Osteoblast (primary cell): Measurements from ENCODE around the gene BGLAP. TPM values are rescaled to one million over a fixed set of nuclear protein-coding genes. Genes with fewer than 3 reads are reported as not detected.

Source experiments
- DNase-seq: peaks from one replicate; pipeline ENCODE4 v3.0.0; 2011; ENCODE audit warnings: low spot score, mixed read lengths; ENCODE audit not compliant: insufficient read length; ENCODE audit errors: missing footprints
- H2AFZ ChIP-seq: 2 replicates; pipeline ENCODE4 v1.6.0; 2011; ENCODE audit warnings: mild to moderate bottlenecking, low read length
- H3K27ac ChIP-seq: 2 replicates; pipeline ENCODE4 v1.5.1; 2011; ENCODE audit warnings: mild to moderate bottlenecking, low read depth, low read length, moderate library complexity
- H3K27me3 ChIP-seq: 2 replicates; pipeline ENCODE4 v1.6.0; 2012; ENCODE audit warnings: mild to moderate bottlenecking, control low read depth, inconsistent platforms, low read length, moderate library complexity; ENCODE audit not compliant: insufficient read depth
- H3K36me3 ChIP-seq: 2 replicates; pipeline ENCODE4 v1.5.1; 2011; ENCODE audit warnings: mild to moderate bottlenecking, low read length, control low read depth, moderate library complexity; ENCODE audit not compliant: insufficient read depth
- H3K4me1 ChIP-seq: 2 replicates; pipeline ENCODE4 v1.5.1; 2011; ENCODE audit warnings: mild to moderate bottlenecking, low read length, control low read depth, moderate library complexity; ENCODE audit not compliant: insufficient read depth
- H3K4me2 ChIP-seq: 2 replicates; pipeline ENCODE4 v1.6.0; 2011; ENCODE audit warnings: mild to moderate bottlenecking, low read length; ENCODE audit not compliant: insufficient read depth
- H3K4me3 ChIP-seq: fragments of 200-600 bp; sonication (generic); 3 replicates; pipeline ENCODE4 v1.5.1; 2012; ENCODE audit warnings: mild to moderate bottlenecking, low read length, inconsistent platforms; ENCODE audit not compliant: insufficient read depth
- H3K79me2 ChIP-seq: 2 replicates; pipeline ENCODE4 v1.6.0; 2012; ENCODE audit warnings: mild to moderate bottlenecking, low read length, control low read depth, inconsistent platforms; ENCODE audit not compliant: insufficient read depth
- H3K9me3 ChIP-seq: 2 replicates; pipeline ENCODE4 v1.5.1; 2011; ENCODE audit warnings: low read depth, low read length, control low read depth
- H4K20me1 ChIP-seq: 2 replicates; pipeline ENCODE4 v1.6.0; 2012; ENCODE audit warnings: mild to moderate bottlenecking, low read length, control low read depth; ENCODE audit not compliant: insufficient read depth
- total RNA-seq: library from RNA; depleted of rRNA; stranded (reverse); fragments of >200 nt; gene quantifications from 2 replicates; pipeline ENCODE4 v1.2.3, GENCODE V29; 2012
- TF ChIP-seq, protein P1 (sequence below): IDR thresholded peaks from 2 replicates; pipeline ENCODE4 v1.5.1; 2011; ENCODE audit warnings: mild to moderate bottlenecking, low read depth, low read length, moderate library complexity; ENCODE audit errors: extremely low read depth

The BGLAP gene
- total RNA-seq, 1 donor: 2.2 TPM

DNA sequence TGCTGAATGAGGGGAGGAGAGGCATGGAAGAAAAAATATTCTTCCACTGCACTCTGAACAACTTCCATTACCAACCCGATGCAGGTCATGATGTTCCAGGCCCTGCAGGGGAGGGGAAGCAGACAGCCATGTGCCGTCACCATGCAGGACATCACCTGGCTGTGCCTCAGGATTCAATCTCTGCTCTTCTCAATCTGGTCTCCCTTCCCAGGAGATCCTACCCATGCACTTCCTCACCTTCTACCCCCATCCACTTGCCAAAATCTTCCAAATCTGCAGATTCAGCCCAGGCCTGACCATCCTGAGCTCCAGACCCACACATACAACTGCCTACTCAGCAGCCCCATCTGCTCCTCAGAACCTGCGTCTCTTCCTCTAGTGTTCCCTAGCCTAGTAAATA lies 11.7 kb downstream of the BGLAP start:
- no peaks in the 10 kb centered on the region for H3K4me1 ChIP-seq
- no peak overlapping the region for H3K4me2 ChIP-seq
- no peaks in the 10 kb centered on the region for H4K20me1 ChIP-seq
- no peak overlapping the region for H2AFZ ChIP-seq
- H3K36me3 ChIP-seq: peaks cover 80% of the 10 kb centered on the region
- DNase-seq: no peak
- no peaks in the 10 kb centered on the region for H3K27me3 ChIP-seq
- TF ChIP-seq, protein P1, sequence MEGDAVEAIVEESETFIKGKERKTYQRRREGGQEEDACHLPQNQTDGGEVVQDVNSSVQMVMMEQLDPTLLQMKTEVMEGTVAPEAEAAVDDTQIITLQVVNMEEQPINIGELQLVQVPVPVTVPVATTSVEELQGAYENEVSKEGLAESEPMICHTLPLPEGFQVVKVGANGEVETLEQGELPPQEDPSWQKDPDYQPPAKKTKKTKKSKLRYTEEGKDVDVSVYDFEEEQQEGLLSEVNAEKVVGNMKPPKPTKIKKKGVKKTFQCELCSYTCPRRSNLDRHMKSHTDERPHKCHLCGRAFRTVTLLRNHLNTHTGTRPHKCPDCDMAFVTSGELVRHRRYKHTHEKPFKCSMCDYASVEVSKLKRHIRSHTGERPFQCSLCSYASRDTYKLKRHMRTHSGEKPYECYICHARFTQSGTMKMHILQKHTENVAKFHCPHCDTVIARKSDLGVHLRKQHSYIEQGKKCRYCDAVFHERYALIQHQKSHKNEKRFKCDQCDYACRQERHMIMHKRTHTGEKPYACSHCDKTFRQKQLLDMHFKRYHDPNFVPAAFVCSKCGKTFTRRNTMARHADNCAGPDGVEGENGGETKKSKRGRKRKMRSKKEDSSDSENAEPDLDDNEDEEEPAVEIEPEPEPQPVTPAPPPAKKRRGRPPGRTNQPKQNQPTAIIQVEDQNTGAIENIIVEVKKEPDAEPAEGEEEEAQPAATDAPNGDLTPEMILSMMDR: no peak
- no peaks in the 10 kb centered on the region for H3K79me2 ChIP-seq
- H3K4me3 ChIP-seq: no peak overlapping the region
- H3K27ac ChIP-seq: no peak overlapping the region
- no peaks in the 10 kb centered on the region for H3K9me3 ChIP-seq

DNA sequence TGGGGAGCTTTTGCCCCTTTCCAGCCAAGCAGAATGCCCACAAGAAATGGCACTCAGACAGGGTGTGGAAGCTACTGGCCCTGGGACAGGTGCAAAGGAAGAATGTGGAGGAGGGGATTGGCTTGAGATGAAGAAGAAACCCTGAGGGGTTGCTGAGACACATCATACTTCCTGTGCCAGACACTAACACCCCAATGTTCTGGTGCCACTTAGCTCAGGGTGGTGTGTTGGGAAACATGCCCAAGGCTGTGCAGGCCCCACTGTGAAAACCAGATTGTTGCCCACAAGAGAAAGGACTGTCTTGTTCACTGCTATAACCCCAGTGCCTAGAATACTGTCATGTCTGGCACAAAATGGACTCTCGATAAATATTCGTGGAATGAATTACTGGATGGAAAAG lies 15.7 kb downstream of the BGLAP start:
- Histone ChIP-seq H3K27ac (no peak overlapping the region), H3K36me3 (peaks cover 88% of the 10 kb centered on the region), H3K79me2 (peaks cover 4% of the 10 kb centered on the region), H3K27me3 (no peaks in the 10 kb centered on the region), H2AFZ (no peak overlapping the region), H3K4me1 (peaks cover 5% of the 10 kb centered on the region), H3K4me2 (no peak overlapping the region), H3K4me3 (no peak overlapping the region), H4K20me1 (peaks cover 12% of the 10 kb centered on the region), H3K9me3 (no peaks in the 10 kb centered on the region)
- no peak for DNase-seq
- TF ChIP-seq, protein P1: no peak

- DNase-seq: no peak
- Histone ChIP-seq H3K4me1 (peaks cover 15% of the 10 kb centered on the region), H3K9me3 (no peaks in the 10 kb centered on the region), H3K27me3 (no peaks in the 10 kb centered on the region), H2AFZ (no peak overlapping the region), H3K4me3 (no peak overlapping the region), H4K20me1 (peaks cover 18% of the 10 kb centered on the region), H3K36me3 (peaks cover 84% of the 10 kb centered on the region), H3K27ac (no peak overlapping the region), H3K79me2 (peaks cover 4% of the 10 kb centered on the region), H3K4me2 (no peak overlapping the region)
- TF ChIP-seq, protein P1: no peak
Measured at GRCh38 chr1:156258859-156259258, 16.9 kb downstream of the BGLAP start.

- Histone ChIP-seq H3K4me3 (no peak overlapping the region), H3K4me2 (no peak overlapping the region), H3K27me3 (no peaks in the 10 kb centered on the region), H4K20me1 (peaks cover 18% of the 10 kb centered on the region), H2AFZ (no peak overlapping the region), H3K9me3 (no peaks in the 10 kb centered on the region), H3K27ac (no peak overlapping the region), H3K79me2 (peaks cover 4% of the 10 kb centered on the region), H3K4me1 (peaks cover 15% of the 10 kb centered on the region), H3K36me3 (peaks cover 74% of the 10 kb centered on the region)
- TF ChIP-seq, protein P1: peak; percentile 30
- DNase-seq: no peak
Measured at GRCh38 chr1:156259805-156260204, 17.8 kb downstream of the BGLAP start.
